HG03097 (cell line): ENCODE results near the gene CYS1.
"Not testable (repeated sequence)": the region's sequence is repeated elsewhere in the genome, so short reads cannot be mapped to it uniquely, and the experiment has no call there.

Experiments used
- ATAC-seq: cut with Tn5 transposase; IDR thresholded peaks from one replicate; pipeline ENCODE4 v1.9.1; 2021; ENCODE audit not compliant: unreplicated experiment, low FRiP score

CYS1 gene

GRCh38 chr2:10016001-10016801 is 64.0 kb downstream of the CYS1 start:
- ATAC-seq, result no peak

- not testable (repeated sequence) for ATAC-seq
Observed at GRCh38 chr2:10015376-10015989, 64.7 kb downstream of the CYS1 start.

- no peak for ATAC-seq
Observed at GRCh38 chr2:10014418-10015190, 65.6 kb downstream of the CYS1 start.

GRCh38 chr2:10013651-10014417 is 66.4 kb downstream of the CYS1 start:
- not testable (repeated sequence) for ATAC-seq

GRCh38 chr2:10012963-10013461 is 67.2 kb downstream of the CYS1 start:
- ATAC-seq, result no peak

GRCh38 chr2:10012366-10012962 is 67.7 kb downstream of the CYS1 start:
- ATAC-seq, result not testable (repeated sequence)

- ATAC-seq, result not testable (repeated sequence)
Observed at GRCh38 chr2:10011606-10012325, 68.4 kb downstream of the CYS1 start.

GRCh38 chr2:10010861-10011605 is 69.2 kb downstream of the CYS1 start:
- not testable (repeated sequence) for ATAC-seq

- ATAC-seq, result no peak
Observed at GRCh38 chr2:10009811-10010781, 70.1 kb downstream of the CYS1 start.

- no peak for ATAC-seq
Observed at GRCh38 chr2:10009271-10009810, 70.9 kb downstream of the CYS1 start.

- ATAC-seq, result no peak
Observed at GRCh38 chr2:10008809-10009176, 71.4 kb downstream of the CYS1 start.

GRCh38 chr2:10007921-10008808 is 72.0 kb downstream of the CYS1 start:
- ATAC-seq, result no peak

- no peak for ATAC-seq
Observed at GRCh38 chr2:10007435-10007834, 72.8 kb downstream of the CYS1 start.
